ENCODE data around the gene ALDH1L2. TPM values are rescaled to one million over a fixed set of nuclear protein-coding genes. Genes with fewer than 3 reads are reported as not detected.

Gene ALDH1L2
- total and polyA plus RNA-seq, 9 of the 15 experiments (the other 6 are each of a cell fraction or from before 2014, with no cell fraction given) = 1.1 to 9.9 (median 3.8) TPM

GRCh38 chr12:104986022-104986941 is 98.0 kb downstream of the ALDH1L2 start, which contains the start of gene NOPCHAP1 (continued):
- no peak for TF ChIP-seq ZNF518B (CRISPR knock-in tag; IDR thresholded peaks at IDR 0.05)
- TF ChIP-seq SP1 (CRISPR knock-in tag; IDR thresholded peaks at IDR 0.05) = peak; percentile 73
- peak; percentile 90 for TF ChIP-seq MXI1 (IDR thresholded peaks at IDR 0.05; ENCODE audit: low read depth, low read length)
- TF ChIP-seq SMAD4 (CRISPR knock-in tag; conservative IDR thresholded peaks at IDR 0.05) = 0 out of 2 replicates have a peak, but pooled peaks have one; percentile 43
- TF ChIP-seq MLX (CRISPR knock-in tag; conservative IDR thresholded peaks at IDR 0.05) = no peak
- TF ChIP-seq PTBP1 (IDR thresholded peaks at IDR 0.05; ENCODE audit: low read depth, low read length) = no peak
- no peak for TF ChIP-seq ZBTB1 (CRISPR knock-in tag; IDR thresholded peaks at IDR 0.05; ENCODE audit: borderline replicate concordance, low read depth)
- peak; percentile 94 for TF ChIP-seq POLR2G (IDR thresholded peaks at IDR 0.05; ENCODE audit: low read depth, low read length)
- TF ChIP-seq ELF1 (tag; IDR thresholded peaks at IDR 0.05) = no peak
- TF ChIP-seq HDAC6 (IDR thresholded peaks at IDR 0.05; ENCODE audit: low read depth, low read length) = no peak
- TF ChIP-seq IFI16 (CRISPR knock-in tag; IDR thresholded peaks at IDR 0.05) = no peak
- TF ChIP-seq PURB (CRISPR knock-in tag; IDR thresholded peaks at IDR 0.05; ENCODE audit: low read depth) = no peak
- TF ChIP-seq FOXO4 (CRISPR knock-in tag; IDR thresholded peaks at IDR 0.05) = no peak
- no peak for TF ChIP-seq CEBPZ (IDR thresholded peaks at IDR 0.05; ENCODE audit: borderline replicate concordance, low read depth, low read length)
- TF ChIP-seq CBFA2T2 (conservative IDR thresholded peaks at IDR 0.05) = no peak
- TF ChIP-seq JUN (IDR thresholded peaks at IDR 0.05; ENCODE audit: borderline replicate concordance, low read depth, low read length) = no peak
- no peak for TF ChIP-seq JUN (CRISPR knock-in tag; IDR thresholded peaks at IDR 0.05; ENCODE audit: borderline replicate concordance)
- no peak for TF ChIP-seq ZNF239 (CRISPR knock-in tag; IDR thresholded peaks at IDR 0.05)

All from K562 (cell line).